ENCODE data around the gene SRSF5. TPM values are rescaled to one million over a fixed set of nuclear protein-coding genes. Genes with fewer than 3 reads are reported as not detected.

SRSF5 gene
- total RNA-seq, 4 donors from 2014 or later = 57.5 to 113 (median 84.6) TPM

DNA sequence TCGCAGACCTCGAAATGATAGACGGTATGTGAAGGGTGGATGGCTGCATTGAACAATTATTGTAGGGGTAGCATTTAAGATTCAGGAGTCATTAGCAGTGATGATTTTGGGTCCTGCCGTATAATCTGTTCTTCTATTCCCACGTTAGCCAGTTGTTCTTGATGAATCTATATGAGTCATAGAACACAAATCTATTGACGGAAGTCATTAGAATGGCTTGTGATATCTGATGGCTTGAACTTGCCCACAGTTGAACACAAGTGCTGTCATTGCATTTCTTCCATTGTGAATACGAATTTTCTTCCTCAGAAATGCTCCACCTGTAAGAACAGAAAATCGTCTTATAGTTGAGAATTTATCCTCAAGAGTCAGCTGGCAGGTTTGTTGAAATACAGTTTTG lies 1.9 kb downstream of the SRSF5 start:
- no peaks in the 10 kb centered on the region for H3K9me3 ChIP-seq
- TF ChIP-seq POLR2A (IDR thresholded peaks at IDR 0.05) = no peak
- TF ChIP-seq, protein P1, sequence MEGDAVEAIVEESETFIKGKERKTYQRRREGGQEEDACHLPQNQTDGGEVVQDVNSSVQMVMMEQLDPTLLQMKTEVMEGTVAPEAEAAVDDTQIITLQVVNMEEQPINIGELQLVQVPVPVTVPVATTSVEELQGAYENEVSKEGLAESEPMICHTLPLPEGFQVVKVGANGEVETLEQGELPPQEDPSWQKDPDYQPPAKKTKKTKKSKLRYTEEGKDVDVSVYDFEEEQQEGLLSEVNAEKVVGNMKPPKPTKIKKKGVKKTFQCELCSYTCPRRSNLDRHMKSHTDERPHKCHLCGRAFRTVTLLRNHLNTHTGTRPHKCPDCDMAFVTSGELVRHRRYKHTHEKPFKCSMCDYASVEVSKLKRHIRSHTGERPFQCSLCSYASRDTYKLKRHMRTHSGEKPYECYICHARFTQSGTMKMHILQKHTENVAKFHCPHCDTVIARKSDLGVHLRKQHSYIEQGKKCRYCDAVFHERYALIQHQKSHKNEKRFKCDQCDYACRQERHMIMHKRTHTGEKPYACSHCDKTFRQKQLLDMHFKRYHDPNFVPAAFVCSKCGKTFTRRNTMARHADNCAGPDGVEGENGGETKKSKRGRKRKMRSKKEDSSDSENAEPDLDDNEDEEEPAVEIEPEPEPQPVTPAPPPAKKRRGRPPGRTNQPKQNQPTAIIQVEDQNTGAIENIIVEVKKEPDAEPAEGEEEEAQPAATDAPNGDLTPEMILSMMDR (IDR thresholded peaks at IDR 0.05 in 4 of 5, conservative IDR thresholded peaks at IDR 0.05 in 1 of 5) = no peak
- peaks cover 34 to 36% of the 10 kb centered on the region in 2 donors for H3K4me1 ChIP-seq
- intact Hi-C loops (cut with DNase I; ENCODE audit: low total_unique reads) = loop anchor here (2.0 to 5.0 kb wide), 3 partner anchors 80 to 833 kb away; partner anchors contain the start of genes ERH, MED6 and SLC39A9
- DNase-seq = no peak
- in situ Hi-C loops (cut with MboI; ENCODE audit: low sequenced_read_pairs in 4 of 4) = loop anchor here in 1 of 4 donors (10.0 kb wide), 1 partner anchor 374 kb away; the partner anchor contains the start of genes ERH and SLC39A9
- H3K4me3 ChIP-seq = peak overlapping the region; percentile 79 to 99 (median 92)
- no peaks in the 10 kb centered on the region for H3K27me3 ChIP-seq
- peak overlapping the region; percentile 97 to 100 (median 99) for H3K27ac ChIP-seq
- H3K36me3 ChIP-seq = peaks cover 18 to 59% of the 10 kb centered on the region in 2 donors
- ATAC-seq = no peak

DNA sequence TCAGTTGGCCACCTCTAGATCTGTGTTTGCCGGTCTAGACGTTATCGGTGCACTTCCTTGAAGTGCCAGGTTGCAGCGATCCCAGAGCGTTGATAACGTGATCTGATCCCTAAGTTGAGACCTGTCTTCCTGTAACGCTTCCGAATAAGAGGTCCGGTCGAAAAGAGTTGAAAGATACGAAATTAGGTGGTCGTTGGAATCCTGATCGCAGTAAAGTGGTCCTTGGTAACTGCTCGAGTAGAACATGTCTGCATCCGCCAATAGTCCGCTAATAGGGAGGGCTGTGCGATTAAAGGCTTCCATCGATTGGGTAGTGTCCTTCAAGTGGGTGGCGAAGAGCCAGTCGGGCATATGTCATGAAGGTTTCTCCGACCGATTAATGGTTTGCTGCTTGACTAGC lies 2.7 kb downstream of the SRSF5 start:
- H3K9me3 ChIP-seq = no peaks in the 10 kb centered on the region
- no peak for DNase-seq
- H3K4me3 ChIP-seq = peak overlapping the region in 3 of 4 donors; percentile 14 to 97 (median 88)
- intact Hi-C loops (cut with DNase I; ENCODE audit: low total_unique reads) (loop anchor here (2.0 to 5.0 kb wide), 3 partner anchors 79 to 833 kb away; partner anchors contain the start of genes ERH, MED6 and SLC39A9), in situ Hi-C loops (cut with MboI; ENCODE audit: low sequenced_read_pairs in 4 of 4) (loop anchor here in 1 of 4 donors (10.0 kb wide), 1 partner anchor 375 kb away; the partner anchor contains the start of genes ERH and SLC39A9)
- peaks cover 18 to 67% of the 10 kb centered on the region in 2 donors for H3K36me3 ChIP-seq
- H3K4me1 ChIP-seq = peaks cover 34 to 36% of the 10 kb centered on the region in 2 donors
- TF ChIP-seq, protein P1 (IDR thresholded peaks at IDR 0.05 in 4 of 5, conservative IDR thresholded peaks at IDR 0.05 in 1 of 5) = no peak
- no peak for TF ChIP-seq POLR2A (IDR thresholded peaks at IDR 0.05)
- ATAC-seq = no peak
- H3K27ac ChIP-seq = peak overlapping the region; percentile 97 to 100 (median 99)
- H3K27me3 ChIP-seq = no peaks in the 10 kb centered on the region

DNA sequence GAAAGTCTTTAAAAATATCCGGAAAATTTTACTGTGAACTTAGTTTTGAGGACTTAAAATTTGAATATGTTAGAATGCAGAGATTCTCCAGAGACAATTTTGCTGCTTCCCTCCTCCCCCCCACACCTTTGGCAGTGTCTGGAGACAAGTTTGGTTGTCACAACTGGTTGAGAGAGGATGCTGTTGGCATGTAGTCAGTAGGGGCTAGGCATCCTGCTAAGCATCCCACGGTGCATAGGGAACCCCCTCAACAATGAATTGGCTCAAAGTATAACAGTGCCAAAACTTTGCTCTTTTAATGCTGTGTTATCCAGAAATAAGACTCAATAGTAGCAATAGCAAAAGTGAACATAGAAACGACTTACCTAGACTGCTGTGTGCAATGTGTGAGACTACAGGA lies 3.6 kb downstream of the SRSF5 start:
- Histone ChIP-seq H3K27ac (no peak overlapping the region), H3K9me3 (no peaks in the 10 kb centered on the region), H3K4me3 (no peak overlapping the region), H3K27me3 (no peaks in the 10 kb centered on the region), H3K4me1 (peaks cover 34 to 37% of the 10 kb centered on the region in 2 donors), H3K36me3 (peaks cover 18 to 76% of the 10 kb centered on the region in 2 donors)
- ATAC-seq (no peak), DNase-seq (no peak)
- intact Hi-C loops (cut with DNase I; ENCODE audit: low total_unique reads) (no loop called here), in situ Hi-C loops (cut with MboI; ENCODE audit: low sequenced_read_pairs in 4 of 4) (no loop called here)
- TF ChIP-seq POLR2A (IDR thresholded peaks at IDR 0.05) = no peak
- TF ChIP-seq, protein P1 (IDR thresholded peaks at IDR 0.05 in 4 of 5, conservative IDR thresholded peaks at IDR 0.05 in 1 of 5) = no peak

DNA sequence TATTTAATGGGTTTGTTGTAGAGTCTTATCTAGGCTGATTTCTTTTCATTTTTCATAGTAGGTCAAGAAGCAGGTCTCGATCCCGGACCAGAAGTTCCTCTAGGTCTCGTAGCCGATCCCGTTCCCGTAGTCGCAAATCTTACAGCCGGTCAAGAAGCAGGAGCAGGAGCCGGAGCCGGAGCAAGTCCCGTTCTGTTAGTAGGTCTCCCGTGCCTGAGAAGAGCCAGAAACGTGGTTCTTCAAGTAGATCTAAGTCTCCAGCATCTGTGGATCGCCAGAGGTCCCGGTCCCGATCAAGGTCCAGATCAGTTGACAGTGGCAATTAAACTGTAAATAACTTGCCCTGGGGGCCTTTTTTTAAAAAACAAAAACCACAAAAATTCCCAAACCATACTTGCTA lies 4.2 kb downstream of the SRSF5 start:
- H3K36me3 ChIP-seq = peaks cover 18 to 82% of the 10 kb centered on the region in 2 donors
- peaks cover 37 to 43% of the 10 kb centered on the region in 2 donors for H3K4me1 ChIP-seq

More for the DNA sequence above, 4.2 kb downstream of the SRSF5 start:
- ATAC-seq = no peak
- intact Hi-C loops (cut with DNase I; ENCODE audit: low total_unique reads) (no loop called here), in situ Hi-C loops (cut with MboI; ENCODE audit: low sequenced_read_pairs in 4 of 4) (no loop called here)
- DNase-seq = no peak
- H3K27ac ChIP-seq = no peak overlapping the region
- TF ChIP-seq POLR2A (IDR thresholded peaks at IDR 0.05) = no peak
- TF ChIP-seq, protein P1 (IDR thresholded peaks at IDR 0.05 in 4 of 5, conservative IDR thresholded peaks at IDR 0.05 in 1 of 5) = no peak
- no peak overlapping the region for H3K4me3 ChIP-seq
- no peaks in the 10 kb centered on the region for H3K9me3 ChIP-seq
- H3K27me3 ChIP-seq = no peaks in the 10 kb centered on the region

Measured in gastrocnemius medialis (tissue), 4 donors.